ENCODE measurements around the gene ALDH3B1. TPM values are rescaled to one million over a fixed set of nuclear protein-coding genes. Genes with fewer than 3 reads are reported as not detected.

Gene ALDH3B1
- total and polyA plus RNA-seq, 2 of the 4 experiments (the other 2 are of a cell fraction) = 11.8 to 22.8 TPM

GRCh38 chr11:68048681-68049508 is 38.8 kb downstream of the ALDH3B1 start (continued):
- TF ChIP-seq CHD1 (IDR thresholded peaks at IDR 0.05; ENCODE audit: low read depth, low read length) (no peak), CEBPB (IDR thresholded peaks at IDR 0.05; ENCODE audit: low read depth, low read length) (no peak), MAFK (IDR thresholded peaks at IDR 0.05; ENCODE audit: low read depth, low read length) (no peak)

GRCh38 chr11:68049509-68050370 is 39.6 kb downstream of the ALDH3B1 start:
- no peak; the same call in 1 of the 2 replicates for ATAC-seq (ENCODE audit: low read depth)
- Histone ChIP-seq H3K79me1 (ENCODE audit: low read depth in 1 of 2, low read length in 2 of 2) (peaks cover 0 to 11% of the 10 kb centered on the region in 2 experiments; a peak in 3 of 4 replicates), H3K27ac (ENCODE audit: insufficient read depth, low read length) (no peak overlapping the region), H2AFZ (replicated peaks; ENCODE audit: low read length, poor library complexity) (no peak overlapping the region), H4K20me1 (ENCODE audit: insufficient read depth, low read length) (no peaks in the 10 kb centered on the region; the same call in none of the 2 replicates), H3K4ac (ENCODE audit: low read depth, low read length) (no peak overlapping the region), H3K18ac (ENCODE audit: low read depth, low read length) (no peak overlapping the region), H3K9ac (ENCODE audit: low read depth, low read length) (no peak overlapping the region), H3K4me2 (ENCODE audit: low read depth, low read length) (no peak overlapping the region), H3K4me3 (ENCODE audit: insufficient read depth, low read depth, low read length) (no peak overlapping the region), H3K36me3 (ENCODE audit: control insufficient read depth, insufficient read depth, low read length) (peaks cover 65% of the 10 kb centered on the region), H2AK9ac (replicated peaks; ENCODE audit: low read depth, low read length, poor library complexity) (no peak overlapping the region), H3K23ac (ENCODE audit: low read depth, low read length) (no peak overlapping the region), H3K27me3 (ENCODE audit: control insufficient read depth, insufficient read depth, low read length) (no peaks in the 10 kb centered on the region), H4K8ac (ENCODE audit: low read depth in 2 of 2, low read length in 2 of 2) (no peak overlapping the region), H3K4me1 (ENCODE audit: control insufficient read depth, insufficient read depth, low read length) (no peaks in the 10 kb centered on the region), H2BK15ac (ENCODE audit: low read depth, low read length) (no peak overlapping the region), H2BK20ac (ENCODE audit: low read depth, low read length) (no peak overlapping the region), H4K5ac (ENCODE audit: low read depth, low read length) (no peak overlapping the region), H4K91ac (ENCODE audit: insufficient read depth, low read depth, low read length) (no peak overlapping the region), H2BK120ac (ENCODE audit: low read depth, low read length) (no peak overlapping the region), H3K14ac (replicated peaks; ENCODE audit: low read depth, low read length) (no peak overlapping the region), H3K9me1 (ENCODE audit: insufficient read depth, low read length) (no peaks in the 10 kb centered on the region), H3K56ac (ENCODE audit: extremely low read depth, insufficient read depth, low read length) (no peak overlapping the region), H2AK5ac (ENCODE audit: low read depth, low read length) (no peak overlapping the region), H2BK5ac (ENCODE audit: low read depth, low read length, poor library complexity, severe bottlenecking) (no peak overlapping the region), H3K9me3 (ENCODE audit: control insufficient read depth, insufficient read depth, low read length) (no peaks in the 10 kb centered on the region)
- dilution Hi-C loops (cut with HindIII; ENCODE audit: low sequenced_read_pairs, unreplicated experiment) = no loop called here
- intact Hi-C loops (cut with micrococcal nuclease) = no loop called here
- in situ Hi-C loops (cut with MboI; ENCODE audit: low sequenced_read_pairs) = no loop called here
- no peak for DNase-seq
- ChIA-PET POLR2A (ENCODE audit: unreplicated experiment) (no interaction called here), CTCF (no interaction called here)
- 94% methylated on average over 25 of the region's 40 CpGs; no CpG with 5 or more reads in 1 of the 2 experiments for WGBS, 2 experiments (ENCODE audit: extremely low coverage in 2 of 2, insufficient read length in 1 of 2)
- no peak for TF ChIP-seq BHLHE40 (IDR thresholded peaks at IDR 0.05; ENCODE audit: low read depth, low read length)
- TF ChIP-seq POLR2A (IDR thresholded peaks at IDR 0.05; ENCODE audit: low read depth, low read length) = no peak
- TF ChIP-seq CHD1 (IDR thresholded peaks at IDR 0.05; ENCODE audit: low read depth, low read length) = no peak
- no peak for TF ChIP-seq FOS (IDR thresholded peaks at IDR 0.05; ENCODE audit: low read depth, low read length)
- no peak for TF ChIP-seq ELK1 (IDR thresholded peaks at IDR 0.05; ENCODE audit: borderline replicate concordance, low read depth, low read length)
- no peak for TF ChIP-seq RFX5 (IDR thresholded peaks at IDR 0.05; ENCODE audit: low read depth, low read length)
- TF ChIP-seq MXI1 (IDR thresholded peaks at IDR 0.05; ENCODE audit: borderline replicate concordance, low read depth, low read length) = no peak
- no peak for TF ChIP-seq MAFK (IDR thresholded peaks at IDR 0.05; ENCODE audit: low read depth, low read length)
- no peak for TF ChIP-seq NFE2L2 (IDR thresholded peaks at IDR 0.05; ENCODE audit: low read depth, low read length)
- BruUV-seq (replicated peaks) = no TSS peak

Data from IMR-90 (cell line).